ENCODE measurements around the gene TRIO.

TRIO gene

DNA sequence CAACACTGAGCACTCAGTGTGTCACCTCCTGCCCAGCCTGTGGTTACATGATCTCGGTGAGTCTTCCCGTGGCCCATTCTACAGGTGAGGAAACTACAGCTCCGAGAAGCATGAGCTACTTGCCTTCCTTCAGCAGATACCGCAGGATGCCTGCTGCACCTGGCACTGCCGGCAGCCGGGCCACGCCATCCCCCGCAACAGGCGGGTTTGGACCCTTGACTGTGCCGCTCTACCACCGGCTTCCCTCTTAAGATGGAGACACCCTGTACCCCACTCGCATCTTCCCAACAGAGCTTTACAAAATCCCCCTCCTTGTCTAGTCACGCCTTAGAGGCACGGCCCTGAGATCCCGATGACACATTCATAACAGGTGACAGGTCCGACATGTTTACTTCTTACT lies 363.5 kb downstream of the TRIO start:
- Histone ChIP-seq H3K9ac (ENCODE audit: insufficient read length, low read depth) (no peak overlapping the region), H3K4me3 (ENCODE audit: insufficient read length, low read depth) (no peak overlapping the region), H3K36me3 (ENCODE audit: insufficient read depth, insufficient read length, low read length) (peaks cover 66% of the 10 kb centered on the region), H3K27me3 (ENCODE audit: insufficient read depth, insufficient read length) (no peaks in the 10 kb centered on the region), H3K9me3 (ENCODE audit: insufficient read depth, low read length) (no peaks in the 10 kb centered on the region), H3K4me1 (ENCODE audit: insufficient read depth, insufficient read length) (no peaks in the 10 kb centered on the region)
- TF ChIP-seq ZNF274 (IDR thresholded peaks at IDR 0.05; ENCODE audit: low read depth, low read length) = no peak
- TF ChIP-seq SUZ12 (IDR thresholded peaks at IDR 0.05; ENCODE audit: extremely low read depth, insufficient read depth, insufficient read length) = no peak
- no peak for TF ChIP-seq YY1 (IDR thresholded peaks at IDR 0.05; ENCODE audit: insufficient read depth, insufficient read length)
- DNase-seq (ENCODE audit: low read depth, low spot score) = no peak

DNA sequence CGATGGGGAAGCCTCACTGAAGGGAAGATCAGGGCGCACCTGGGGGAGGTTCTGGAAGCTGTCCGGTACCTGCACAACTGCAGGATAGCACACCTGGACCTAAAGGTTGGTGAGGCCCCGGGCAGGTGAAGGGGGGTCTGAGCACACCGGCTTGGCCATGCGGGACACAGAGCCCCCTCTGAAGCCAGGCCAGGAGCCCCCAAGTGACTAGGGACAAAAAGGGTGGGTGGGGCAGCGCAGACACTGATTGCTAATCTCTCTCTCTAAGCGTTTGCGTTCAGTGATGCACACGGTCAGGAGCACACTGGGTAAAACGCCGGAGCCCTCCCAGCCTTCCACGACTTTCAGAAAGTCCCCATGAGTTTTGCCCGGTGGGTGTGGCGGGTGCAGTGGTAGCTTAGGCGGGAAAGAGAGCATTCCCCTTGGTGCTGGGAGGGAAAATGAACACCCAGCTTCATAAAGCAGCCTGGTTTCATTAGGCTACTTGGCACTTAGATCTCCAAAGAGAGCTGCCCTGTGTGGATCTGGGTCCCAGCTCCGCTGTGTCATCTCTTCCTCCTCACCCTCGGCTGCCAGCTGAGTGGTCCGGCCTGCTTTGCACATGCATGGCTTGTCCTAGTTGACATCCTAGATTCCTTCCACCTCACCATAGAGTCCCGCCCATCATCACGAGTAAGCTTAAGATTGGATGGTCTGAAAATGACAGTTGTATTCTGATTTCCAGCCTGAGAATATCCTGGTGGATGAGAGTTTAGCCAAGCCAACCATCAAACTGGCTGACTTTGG lies 364.2 kb downstream of the TRIO start:
- TF ChIP-seq ZNF274 (IDR thresholded peaks at IDR 0.05; ENCODE audit: low read depth, low read length) = no peak
- no peak for TF ChIP-seq SUZ12 (IDR thresholded peaks at IDR 0.05; ENCODE audit: extremely low read depth, insufficient read depth, insufficient read length)
- no peak for TF ChIP-seq YY1 (IDR thresholded peaks at IDR 0.05; ENCODE audit: insufficient read depth, insufficient read length)
- no peak overlapping the region for H3K9ac ChIP-seq (ENCODE audit: insufficient read length, low read depth)
- no peak overlapping the region for H3K4me3 ChIP-seq (ENCODE audit: insufficient read length, low read depth)
- H3K36me3 ChIP-seq (ENCODE audit: insufficient read depth, insufficient read length, low read length) = peaks cover 60% of the 10 kb centered on the region
- no peaks in the 10 kb centered on the region for H3K4me1 ChIP-seq (ENCODE audit: insufficient read depth, insufficient read length)
- no peaks in the 10 kb centered on the region for H3K9me3 ChIP-seq (ENCODE audit: insufficient read depth, low read length)
- no peak for DNase-seq (ENCODE audit: low read depth, low spot score)
- no peaks in the 10 kb centered on the region for H3K27me3 ChIP-seq (ENCODE audit: insufficient read depth, insufficient read length)

DNA sequence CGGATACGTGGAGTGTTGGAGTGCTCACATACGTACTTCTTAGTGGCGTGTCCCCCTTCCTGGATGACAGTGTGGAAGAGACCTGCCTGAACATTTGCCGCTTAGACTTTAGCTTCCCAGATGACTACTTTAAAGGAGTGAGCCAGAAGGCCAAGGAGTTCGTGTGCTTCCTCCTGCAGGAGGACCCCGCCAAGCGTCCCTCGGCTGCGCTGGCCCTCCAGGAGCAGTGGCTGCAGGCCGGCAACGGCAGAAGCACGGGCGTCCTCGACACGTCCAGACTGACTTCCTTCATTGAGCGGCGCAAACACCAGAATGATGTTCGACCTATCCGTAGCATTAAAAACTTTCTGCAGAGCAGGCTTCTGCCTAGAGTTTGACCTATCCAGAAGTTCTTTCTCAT lies 364.9 kb downstream of the TRIO start:
- Histone ChIP-seq H3K27me3 (ENCODE audit: insufficient read depth, insufficient read length) (no peaks in the 10 kb centered on the region), H3K36me3 (ENCODE audit: insufficient read depth, insufficient read length, low read length) (peaks cover 53% of the 10 kb centered on the region), H3K9me3 (ENCODE audit: insufficient read depth, low read length) (no peaks in the 10 kb centered on the region), H3K4me3 (ENCODE audit: insufficient read length, low read depth) (no peak overlapping the region), H3K4me1 (ENCODE audit: insufficient read depth, insufficient read length) (no peaks in the 10 kb centered on the region), H3K9ac (ENCODE audit: insufficient read length, low read depth) (no peak overlapping the region)
- TF ChIP-seq SUZ12 (IDR thresholded peaks at IDR 0.05; ENCODE audit: extremely low read depth, insufficient read depth, insufficient read length) = no peak
- TF ChIP-seq ZNF274 (IDR thresholded peaks at IDR 0.05; ENCODE audit: low read depth, low read length) = no peak
- no peak for TF ChIP-seq YY1 (IDR thresholded peaks at IDR 0.05; ENCODE audit: insufficient read depth, insufficient read length)
- DNase-seq (ENCODE audit: low read depth, low spot score) = no peak

DNA sequence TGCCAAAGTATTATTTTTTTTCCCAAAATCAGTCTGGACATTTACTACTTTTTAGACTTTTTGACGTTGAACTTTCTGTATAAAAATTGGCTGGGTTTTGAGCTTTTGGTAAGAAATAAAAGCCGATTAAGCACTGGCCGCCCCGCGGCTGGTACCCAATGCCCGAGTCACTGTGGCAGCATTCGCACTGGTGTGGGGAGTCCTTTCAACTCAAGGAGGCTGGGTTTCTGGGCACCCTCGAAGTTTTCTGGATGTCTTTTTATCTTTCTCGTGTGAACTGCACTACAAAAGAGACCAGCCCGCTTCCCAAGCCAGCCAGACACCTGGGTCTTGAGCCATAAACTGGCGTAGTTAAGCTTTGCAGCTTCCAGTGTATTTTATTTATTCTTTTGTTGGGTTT lies 366.4 kb downstream of the TRIO start:
- no peak overlapping the region for H3K4me3 ChIP-seq (ENCODE audit: insufficient read length, low read depth)
- no peaks in the 10 kb centered on the region for H3K27me3 ChIP-seq (ENCODE audit: insufficient read depth, insufficient read length)
- peaks cover 38% of the 10 kb centered on the region for H3K36me3 ChIP-seq (ENCODE audit: insufficient read depth, insufficient read length, low read length)
- no peaks in the 10 kb centered on the region for H3K9me3 ChIP-seq (ENCODE audit: insufficient read depth, low read length)
- H3K4me1 ChIP-seq (ENCODE audit: insufficient read depth, insufficient read length) = peaks cover 4% of the 10 kb centered on the region
- H3K9ac ChIP-seq (ENCODE audit: insufficient read length, low read depth) = no peak overlapping the region
- no peak for DNase-seq (ENCODE audit: low read depth, low spot score)
- TF ChIP-seq ZNF274 (IDR thresholded peaks at IDR 0.05; ENCODE audit: low read depth, low read length) = no peak
- TF ChIP-seq SUZ12 (IDR thresholded peaks at IDR 0.05; ENCODE audit: extremely low read depth, insufficient read depth, insufficient read length) = no peak
- no peak for TF ChIP-seq YY1 (IDR thresholded peaks at IDR 0.05; ENCODE audit: insufficient read depth, insufficient read length)

DNA sequence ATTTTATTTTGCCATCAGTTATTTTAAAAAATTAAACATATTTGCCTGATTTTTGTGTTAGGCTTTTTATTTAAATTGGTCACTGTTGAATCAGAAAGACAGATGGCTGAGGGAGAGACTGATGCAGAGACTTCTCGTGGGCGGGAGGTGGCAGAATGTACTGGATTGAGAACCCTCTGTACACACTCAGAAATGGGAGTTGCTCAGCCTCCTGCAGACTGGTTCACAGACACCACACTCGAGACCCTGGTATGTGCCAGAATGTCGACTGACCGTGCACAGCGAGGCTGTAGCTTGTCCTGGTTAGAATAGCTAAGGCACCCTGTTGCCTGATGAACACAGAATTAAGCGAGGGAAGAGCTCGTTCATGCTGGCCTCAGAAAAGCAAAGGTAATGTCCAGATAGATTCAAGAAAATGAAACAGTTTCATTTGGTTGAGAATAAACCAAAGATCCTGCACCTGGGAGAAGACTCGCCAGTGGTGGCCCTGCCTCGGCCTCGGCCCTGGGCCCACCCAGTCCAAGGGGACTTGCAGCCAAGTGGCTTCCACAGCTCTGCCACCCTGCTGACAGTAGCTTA lies 367.1 kb downstream of the TRIO start:
- H3K4me3 ChIP-seq (ENCODE audit: insufficient read length, low read depth) = no peak overlapping the region
- H3K4me1 ChIP-seq (ENCODE audit: insufficient read depth, insufficient read length) = peaks cover 4% of the 10 kb centered on the region
- no peak overlapping the region for H3K9ac ChIP-seq (ENCODE audit: insufficient read length, low read depth)
- H3K36me3 ChIP-seq (ENCODE audit: insufficient read depth, insufficient read length, low read length) = peaks cover 31% of the 10 kb centered on the region
- H3K27me3 ChIP-seq (ENCODE audit: insufficient read depth, insufficient read length) = no peaks in the 10 kb centered on the region
- 0 out of 2 replicates have a peak, but pooled peaks cover under 1% of the 10 kb centered on the region for H3K9me3 ChIP-seq (ENCODE audit: insufficient read depth, low read length)
- TF ChIP-seq SUZ12 (IDR thresholded peaks at IDR 0.05; ENCODE audit: extremely low read depth, insufficient read depth, insufficient read length) (no peak), ZNF274 (IDR thresholded peaks at IDR 0.05; ENCODE audit: low read depth, low read length) (no peak), YY1 (IDR thresholded peaks at IDR 0.05; ENCODE audit: insufficient read depth, insufficient read length) (no peak)
- DNase-seq (ENCODE audit: low read depth, low spot score) = no peak

DNA sequence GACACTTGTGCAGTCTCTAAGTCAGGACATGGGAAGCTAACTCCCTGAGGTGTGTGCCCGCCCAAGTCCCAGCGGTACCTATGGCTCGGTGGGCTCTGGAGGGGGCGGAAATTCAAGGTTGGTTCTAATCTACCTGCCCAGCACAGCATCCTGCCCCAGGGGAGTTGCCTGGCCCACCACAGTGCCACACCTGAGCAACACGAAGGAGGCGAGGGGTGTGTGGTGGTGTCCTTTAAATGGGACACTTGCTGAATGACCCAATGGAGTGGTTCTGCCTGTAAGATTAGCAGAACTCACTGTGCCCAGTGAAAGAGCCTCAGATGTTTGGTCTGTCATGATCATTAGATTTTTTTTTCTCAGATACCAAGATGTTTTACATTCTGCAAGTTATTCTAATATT lies 367.7 kb downstream of the TRIO start:
- Histone ChIP-seq H3K4me1 (ENCODE audit: insufficient read depth, insufficient read length) (peaks cover 4% of the 10 kb centered on the region), H3K4me3 (ENCODE audit: insufficient read length, low read depth) (no peak overlapping the region), H3K9ac (ENCODE audit: insufficient read length, low read depth) (no peak overlapping the region), H3K9me3 (ENCODE audit: insufficient read depth, low read length) (peaks cover 7% of the 10 kb centered on the region; the same call in 1 of the 2 replicates), H3K36me3 (ENCODE audit: insufficient read depth, insufficient read length, low read length) (peaks cover 26% of the 10 kb centered on the region), H3K27me3 (ENCODE audit: insufficient read depth, insufficient read length) (no peaks in the 10 kb centered on the region)
- DNase-seq (ENCODE audit: low read depth, low spot score) = no peak
- no peak for TF ChIP-seq YY1 (IDR thresholded peaks at IDR 0.05; ENCODE audit: insufficient read depth, insufficient read length)
- TF ChIP-seq ZNF274 (IDR thresholded peaks at IDR 0.05; ENCODE audit: low read depth, low read length) = no peak
- no peak for TF ChIP-seq SUZ12 (IDR thresholded peaks at IDR 0.05; ENCODE audit: extremely low read depth, insufficient read depth, insufficient read length)

DNA sequence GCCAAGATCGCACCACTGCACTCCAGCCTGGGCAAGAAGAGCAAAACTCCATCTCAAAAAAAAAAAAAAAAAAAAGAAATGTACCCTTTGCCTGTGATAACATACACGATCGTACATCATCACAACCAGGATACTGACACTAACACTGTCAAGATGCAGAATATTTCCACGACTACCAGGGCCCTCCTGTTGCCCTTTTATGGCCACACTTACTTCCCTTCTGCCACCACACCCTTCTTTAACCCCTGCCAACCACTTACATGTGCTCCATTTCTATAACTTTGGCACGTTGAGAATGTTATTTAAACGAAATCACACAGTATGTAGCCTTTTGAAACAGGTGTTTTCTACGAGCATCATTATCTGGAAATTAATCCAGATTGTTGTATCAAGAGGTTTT lies 369.4 kb downstream of the TRIO start:
- Histone ChIP-seq H3K27me3 (ENCODE audit: insufficient read depth, insufficient read length) (no peaks in the 10 kb centered on the region), H3K4me1 (ENCODE audit: insufficient read depth, insufficient read length) (peaks cover 4% of the 10 kb centered on the region), H3K4me3 (ENCODE audit: insufficient read length, low read depth) (no peak overlapping the region), H3K9me3 (ENCODE audit: insufficient read depth, low read length) (peaks cover 9% of the 10 kb centered on the region; the same call in 1 of the 2 replicates), H3K9ac (ENCODE audit: insufficient read length, low read depth) (no peak overlapping the region), H3K36me3 (ENCODE audit: insufficient read depth, insufficient read length, low read length) (peaks cover 12% of the 10 kb centered on the region)
- DNase-seq (ENCODE audit: low read depth, low spot score) = no peak
- TF ChIP-seq YY1 (IDR thresholded peaks at IDR 0.05; ENCODE audit: insufficient read depth, insufficient read length) = no peak
